Body of pancreas (tissue), 4 donors: ENCODE results near the gene HMCN2. TPM values are rescaled to one million over a fixed set of nuclear protein-coding genes. Genes with fewer than 3 reads are reported as not detected.
A peak's percentile ranks its signal among the peaks of the same experiment; 100 is the strongest.

Experiments used
- ATAC-seq: fragments of 150-250 bp; one replicate; pipeline ENCODE4 v1.9.1; 2016
- DNase-seq, 4 donors: peaks; one replicate each; pipeline ENCODE4 v3.0.0-alpha.2; 2019
- H3K27ac ChIP-seq, 4 donors: fragments of 200-600 bp; sonication (generic); 1 replicate in 3 of 4; 2 replicates in 1 of 4; pipeline versions ENCODE4 v1.5.1 to v1.6.1; 2016 to 2019; ENCODE audit warnings: mild to moderate bottlenecking in 1 of 4, mixed read lengths in 1 of 4, moderate library complexity in 1 of 4
- H3K27me3 ChIP-seq, 2 donors: fragments of 200-600 bp; sonication (generic); one replicate each; pipeline ENCODE4 v1.6.0; 2016; ENCODE audit warnings: mild to moderate bottlenecking in 1 of 2
- H3K36me3 ChIP-seq, 2 donors: fragments of 200-600 bp; sonication (generic); replicated peaks in 1 of 2; 2 replicates each; pipeline ENCODE4 v1.5.1; 2016; ENCODE audit warnings: low read depth in 2 of 2; ENCODE audit not compliant: insufficient read depth in 1 of 2
- H3K4me1 ChIP-seq: fragments of 200-600 bp; sonication (generic); one replicate; pipeline ENCODE4 v1.6.0; 2016
- H3K4me3 ChIP-seq, 2 donors: fragments of 200-600 bp; sonication (generic); 1 replicate in 1 of 2; 2 replicates in 1 of 2; pipeline ENCODE4 v1.5.1; 2016 to 2019
- H3K9me3 ChIP-seq, 3 donors: fragments of 200-600 bp; sonication (generic); 1 replicate in 2 of 3; 2 replicates in 1 of 3; pipeline ENCODE4 v1.5.1; 2016
- POLR2A ChIP-seq, 3 donors: fragments of 450-650 bp; IDR thresholded peaks; one replicate each; pipeline ENCODE4 v1.6.1; 2016; ENCODE audit warnings: antibody characterized with exemption in 3 of 3, mild to moderate bottlenecking in 2 of 3
- WGBS, 2 donors: methylation state at CpG; one replicate each; pipeline ENCODE4 v1.1.5; 2017; 5-methylcytosine and 5-hydroxymethylcytosine counted together
- intact Hi-C: fragments of 100-400 bp; cut with DNase I; formaldehyde crosslinking; loops from one replicate; pipeline ENCODE4 v1.15.1; 2023
- total RNA-seq, 2 donors: library from RNA; depleted of rRNA; stranded (reverse); fragments of >200 nt; gene quantifications; one replicate each; pipeline ENCODE4 v1.1.0, GENCODE V29; 2016
- TF ChIP-seq, protein P1 (sequence below), 7 experiments: fragments of 450-650 bp in 4 of 7; fragments of 200-600 bp in 3 of 7; sonication (generic) in 3 of 7; IDR thresholded peaks; one replicate each; pipeline ENCODE4 v1.5.1; 2016 to 2019; ENCODE audit warnings: antibody characterized with exemption in 7 of 7

The HMCN2 gene
- total RNA-seq, 2 donors from 2014 or later: 0.78 to 3.6 TPM

DNA sequence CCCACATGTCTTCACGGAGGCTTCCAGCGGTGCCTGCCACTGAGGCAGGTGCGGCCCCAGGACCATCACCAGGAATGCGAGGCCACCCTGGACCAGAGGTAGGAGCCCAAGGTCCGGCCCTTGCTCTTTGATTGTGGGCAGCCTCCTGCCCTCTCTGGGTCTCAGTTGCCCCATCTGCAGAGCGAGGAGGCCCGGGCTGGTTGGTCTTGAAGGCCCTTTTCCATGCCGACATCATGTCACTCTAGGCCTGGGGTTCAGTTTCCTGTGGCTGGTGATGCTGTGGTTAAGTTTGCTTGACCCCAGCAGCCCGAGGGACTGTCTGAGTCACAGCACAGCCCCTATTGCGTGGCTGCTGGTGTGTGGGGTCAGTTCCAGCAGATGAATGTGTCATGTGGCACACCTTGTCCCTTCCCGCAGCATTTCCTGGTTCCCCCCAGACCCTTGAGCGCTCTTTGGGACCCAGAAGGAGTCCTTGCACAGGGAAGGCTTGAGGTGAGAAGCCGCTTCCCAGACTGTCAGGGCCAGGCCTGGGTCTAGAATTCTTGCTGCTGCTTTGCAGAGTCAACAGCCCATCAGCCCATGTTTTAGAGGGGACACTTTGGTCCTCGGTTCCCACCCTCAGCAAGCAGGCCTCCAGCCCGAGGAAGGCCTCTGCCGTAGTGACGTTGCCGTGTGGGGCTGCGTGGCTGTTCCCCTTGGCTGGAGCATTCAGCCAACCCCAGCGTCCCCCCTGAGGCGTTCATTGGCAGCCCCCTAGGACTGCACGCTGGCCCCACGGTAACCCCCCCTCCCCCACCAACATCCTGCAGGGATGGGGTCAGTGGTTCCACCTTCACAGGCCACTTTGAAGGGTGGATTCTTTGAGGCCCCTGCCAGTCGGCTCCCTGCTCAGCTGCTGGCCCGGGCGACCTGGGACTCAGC lies 31.0 kb upstream of the HMCN2 start:
- TF ChIP-seq POLR2A (IDR thresholded peaks at IDR 0.05): no peak
- TF ChIP-seq, protein P1, sequence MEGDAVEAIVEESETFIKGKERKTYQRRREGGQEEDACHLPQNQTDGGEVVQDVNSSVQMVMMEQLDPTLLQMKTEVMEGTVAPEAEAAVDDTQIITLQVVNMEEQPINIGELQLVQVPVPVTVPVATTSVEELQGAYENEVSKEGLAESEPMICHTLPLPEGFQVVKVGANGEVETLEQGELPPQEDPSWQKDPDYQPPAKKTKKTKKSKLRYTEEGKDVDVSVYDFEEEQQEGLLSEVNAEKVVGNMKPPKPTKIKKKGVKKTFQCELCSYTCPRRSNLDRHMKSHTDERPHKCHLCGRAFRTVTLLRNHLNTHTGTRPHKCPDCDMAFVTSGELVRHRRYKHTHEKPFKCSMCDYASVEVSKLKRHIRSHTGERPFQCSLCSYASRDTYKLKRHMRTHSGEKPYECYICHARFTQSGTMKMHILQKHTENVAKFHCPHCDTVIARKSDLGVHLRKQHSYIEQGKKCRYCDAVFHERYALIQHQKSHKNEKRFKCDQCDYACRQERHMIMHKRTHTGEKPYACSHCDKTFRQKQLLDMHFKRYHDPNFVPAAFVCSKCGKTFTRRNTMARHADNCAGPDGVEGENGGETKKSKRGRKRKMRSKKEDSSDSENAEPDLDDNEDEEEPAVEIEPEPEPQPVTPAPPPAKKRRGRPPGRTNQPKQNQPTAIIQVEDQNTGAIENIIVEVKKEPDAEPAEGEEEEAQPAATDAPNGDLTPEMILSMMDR (IDR thresholded peaks at IDR 0.05): no peak
- DNase-seq: no peak
- no peak for ATAC-seq
- intact Hi-C loops: loop anchor here (5.0 kb wide), 2 partner anchors 77 to 127 kb away; no protein-coding TSS in a partner anchor
- Histone ChIP-seq H3K9me3 (no peaks in the 10 kb centered on the region), H3K36me3 (peaks cover 0 to 2% of the 10 kb centered on the region in 2 donors), H3K27ac (no peak overlapping the region), H3K4me3 (no peak overlapping the region), H3K4me1 (peaks cover 4% of the 10 kb centered on the region), H3K27me3 (no peaks in the 10 kb centered on the region)
- 89 to 93% methylated on average over 9 to 25 of the region's 26 CpGs for WGBS, 2 donors

- no peaks in the 10 kb centered on the region for H3K9me3 ChIP-seq
- peaks cover 4% of the 10 kb centered on the region for H3K4me1 ChIP-seq
- DNase-seq (peak; percentile 57 to 73 (median 64)), ATAC-seq (peak; percentile 51)
- no peak overlapping the region for H3K4me3 ChIP-seq
- no peaks in the 10 kb centered on the region for H3K27me3 ChIP-seq
- TF ChIP-seq, protein P1 (IDR thresholded peaks at IDR 0.05): peak; percentile 88 to 99 (median 97)
- TF ChIP-seq POLR2A (IDR thresholded peaks at IDR 0.05): no peak
- peaks cover 0 to 2% of the 10 kb centered on the region in 2 donors for H3K36me3 ChIP-seq
- WGBS, 2 donors: 34 to 48% methylated on average over 25 to 44 of the region's 45 CpGs
- intact Hi-C loops: loop anchor here (5.0 kb wide), 2 partner anchors 78 to 128 kb away; no protein-coding TSS in a partner anchor
- no peak overlapping the region for H3K27ac ChIP-seq
These were observed 29.8 kb upstream of the HMCN2 start for GRCh38 chr9:130235558-130236435.

DNA sequence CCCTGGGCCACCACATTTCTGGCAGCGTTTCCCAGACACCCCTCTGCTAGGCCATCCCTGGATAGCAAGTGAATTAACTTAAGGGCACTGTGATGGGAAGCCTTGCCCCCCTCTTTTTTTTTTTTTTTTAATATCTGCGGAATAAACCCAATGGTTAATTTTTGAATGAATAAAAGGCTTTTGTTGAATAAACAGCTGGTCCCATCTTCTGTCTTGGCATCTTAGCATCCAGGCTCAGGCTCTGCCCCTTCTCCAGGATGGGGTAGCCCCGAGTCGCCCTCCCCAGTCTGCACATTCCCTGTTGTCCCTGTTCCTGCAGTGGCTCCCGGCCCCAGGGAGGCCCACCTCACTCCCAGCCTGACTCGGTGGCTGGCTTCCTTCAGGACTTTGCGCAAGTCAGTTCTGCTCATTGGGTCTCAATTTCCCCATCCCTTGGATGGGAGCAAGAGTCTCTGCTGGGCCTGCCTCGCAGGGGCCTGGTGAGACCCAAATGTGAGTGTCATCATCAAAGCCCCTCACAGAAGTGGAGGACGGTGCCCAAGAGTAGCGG lies 29.0 kb upstream of the HMCN2 start:
- 41 to 53% methylated on average over 7 to 8 of the region's 10 CpGs for whole genome bisulfite sequencing, 2 donors
- Histone ChIP-seq H3K27ac (no peak overlapping the region), H3K36me3 (peaks cover 0 to 2% of the 10 kb centered on the region in 2 donors), H3K27me3 (no peaks in the 10 kb centered on the region), H3K9me3 (no peaks in the 10 kb centered on the region), H3K4me1 (peaks cover 4% of the 10 kb centered on the region), H3K4me3 (no peak overlapping the region)
- TF ChIP-seq POLR2A (IDR thresholded peaks at IDR 0.05): no peak
- TF ChIP-seq, protein P1 (IDR thresholded peaks at IDR 0.05): no peak
- intact Hi-C loops: loop anchor here (5.0 kb wide), 2 partner anchors 79 to 129 kb away; no protein-coding TSS in a partner anchor
- DNase-seq: no peak
- no peak for ATAC-seq

GRCh38 chr9:130237076-130237475 lies 28.5 kb upstream of the HMCN2 start:
- no peak for ATAC-seq
- TF ChIP-seq, protein P1 (IDR thresholded peaks at IDR 0.05): no peak
- no peak for TF ChIP-seq POLR2A (IDR thresholded peaks at IDR 0.05)
- no peak for DNase-seq
- Histone ChIP-seq H3K4me1 (peaks cover 4% of the 10 kb centered on the region), H3K27me3 (no peaks in the 10 kb centered on the region), H3K36me3 (peaks cover 0 to 2% of the 10 kb centered on the region in 2 donors), H3K9me3 (no peaks in the 10 kb centered on the region), H3K4me3 (no peak overlapping the region), H3K27ac (no peak overlapping the region)
- WGBS, 2 donors: 72 to 79% methylated on average over 11 of the region's 11 CpGs
- intact Hi-C loops: loop anchor here (5.0 kb wide), 2 partner anchors 80 to 130 kb away; no protein-coding TSS in a partner anchor
